H9 (cell line): ENCODE results near the gene YY1. TPM values are rescaled to one million over a fixed set of nuclear protein-coding genes. Genes with fewer than 3 reads are reported as not detected.
A peak's percentile ranks its signal among the peaks of the same experiment; 100 is the strongest.

Experiments used
- DNase-seq: peaks from one replicate; pipeline ENCODE4 v3.0.0-alpha.2; 2017
- H2AFZ ChIP-seq: one replicate; pipeline ENCODE4 v1.6.1; 2013; ENCODE audit warnings: mild to moderate bottlenecking, low read length, control low read depth, moderate library complexity
- H2AK5ac ChIP-seq: 2 replicates; pipeline ENCODE4 v1.6.1; 2013; ENCODE audit warnings: low read length, control low read depth, mixed read lengths; ENCODE audit not compliant: insufficient read length
- H2BK120ac ChIP-seq: one replicate; pipeline ENCODE4 v1.6.1; 2013; ENCODE audit warnings: low read depth, mild to moderate bottlenecking, low read length, control low read depth, inconsistent platforms; ENCODE audit not compliant: poor library complexity, severe bottlenecking
- H2BK12ac ChIP-seq: 2 replicates; pipeline ENCODE4 v1.6.1; 2013; ENCODE audit warnings: low read length, control low read depth, mixed read lengths, low read depth; ENCODE audit not compliant: insufficient read length
- H2BK15ac ChIP-seq: 2 replicates; pipeline ENCODE4 v1.6.1; 2013; ENCODE audit warnings: low read depth, low read length, control low read depth
- H2BK20ac ChIP-seq: one replicate; pipeline ENCODE4 v1.6.1; 2013; ENCODE audit warnings: low read depth, mild to moderate bottlenecking, low read length, control low read depth, inconsistent platforms; ENCODE audit not compliant: poor library complexity, severe bottlenecking
- H2BK5ac ChIP-seq: 2 replicates; pipeline ENCODE4 v1.6.1; 2013; ENCODE audit warnings: low read length, control low read depth, mixed read lengths; ENCODE audit not compliant: insufficient read length
- H3K14ac ChIP-seq: 2 replicates; pipeline ENCODE4 v1.6.1; 2013; ENCODE audit warnings: low read length, control low read depth; ENCODE audit not compliant: insufficient read depth
- H3K18ac ChIP-seq: 2 replicates; pipeline ENCODE4 v1.6.1; 2013; ENCODE audit warnings: low read depth, mild to moderate bottlenecking, mixed read lengths, low read length, control low read depth; ENCODE audit not compliant: insufficient read length
- H3K23ac ChIP-seq: 2 replicates; pipeline ENCODE4 v1.6.1; 2013; ENCODE audit warnings: low read length, control low read depth, mixed read lengths, low read depth; ENCODE audit not compliant: insufficient read length
- H3K23me2 ChIP-seq: 2 replicates; pipeline ENCODE4 v1.6.1; 2013; ENCODE audit warnings: low read depth, mild to moderate bottlenecking, mixed read lengths, low read length, control low read depth; ENCODE audit not compliant: insufficient read length, poor library complexity, severe bottlenecking
- H3K27ac ChIP-seq: 2 replicates; pipeline ENCODE4 v1.5.1; 2013; ENCODE audit warnings: low read length, control low read depth, mixed read lengths, low read depth; ENCODE audit not compliant: insufficient read length
- H3K27me3 ChIP-seq: 2 replicates; pipeline ENCODE4 v1.6.1; 2013; ENCODE audit warnings: low read length, control low read depth, inconsistent platforms; ENCODE audit not compliant: insufficient read depth
- H3K4ac ChIP-seq: 2 replicates; pipeline ENCODE4 v1.6.1; 2013; ENCODE audit warnings: low read depth, mild to moderate bottlenecking, control low read depth, inconsistent platforms, low read length, moderate library complexity
- H3K4me1 ChIP-seq: 2 replicates; pipeline ENCODE4 v1.6.1; 2013; ENCODE audit warnings: low read length, control low read depth, inconsistent platforms; ENCODE audit not compliant: insufficient read depth
- H3K4me2 ChIP-seq: 2 replicates; pipeline ENCODE4 v1.6.1; 2013; ENCODE audit warnings: low read length, control low read depth, mixed read lengths; ENCODE audit not compliant: insufficient read length, insufficient read depth
- H3K56ac ChIP-seq: 2 replicates; pipeline ENCODE4 v1.6.1; 2013; ENCODE audit warnings: low read depth, mild to moderate bottlenecking, mixed read lengths, low read length, control low read depth; ENCODE audit not compliant: insufficient read length
- H3K79me1 ChIP-seq: 2 replicates; pipeline ENCODE4 v1.6.1; 2013; ENCODE audit warnings: low read depth, mild to moderate bottlenecking, moderate library complexity, low read length, control low read depth, inconsistent platforms; ENCODE audit not compliant: insufficient read depth, poor library complexity, severe bottlenecking
- H3K79me2 ChIP-seq: 2 replicates; pipeline ENCODE4 v1.6.1; 2013; ENCODE audit warnings: low read length, control low read depth, inconsistent platforms; ENCODE audit not compliant: insufficient read depth
- H3K9ac ChIP-seq: 2 replicates; pipeline ENCODE4 v1.6.1; 2013; ENCODE audit warnings: low read length, control low read depth, mixed read lengths; ENCODE audit not compliant: insufficient read length; ENCODE audit errors: extremely low read depth
- H3K9me3 ChIP-seq: one replicate; pipeline ENCODE4 v1.6.1; 2013; ENCODE audit warnings: low read depth, low read length, inconsistent platforms; ENCODE audit not compliant: control insufficient read depth
- H3T11ph ChIP-seq: one replicate; pipeline ENCODE4 v1.6.1; 2013; ENCODE audit warnings: mild to moderate bottlenecking, low read length, control low read depth, inconsistent platforms
- H4K20me1 ChIP-seq: one replicate; pipeline ENCODE4 v1.6.1; 2013; ENCODE audit not compliant: control insufficient read depth, insufficient read length, insufficient read depth
- H4K5ac ChIP-seq: 2 replicates; pipeline ENCODE4 v1.6.1; 2013; ENCODE audit warnings: low read depth, mild to moderate bottlenecking, mixed read lengths, low read length, control low read depth; ENCODE audit not compliant: insufficient read length
- H4K8ac ChIP-seq: replicated peaks from 2 replicates; pipeline ENCODE4 v1.6.1; 2013; ENCODE audit warnings: low read length, control low read depth, mixed read lengths, low read depth; ENCODE audit not compliant: insufficient read length
- H4K91ac ChIP-seq: 2 replicates; pipeline ENCODE4 v1.6.1; 2013; ENCODE audit warnings: low read depth, mild to moderate bottlenecking, moderate library complexity, mixed read lengths, low read length, control low read depth; ENCODE audit not compliant: insufficient read length
- H3K27ac Mint-ChIP-seq, 3 experiments: 2 replicates in 2 of 3; 3 replicates in 1 of 3; pipeline ENCODE4 v1.8.0; 2020 to 2021; ENCODE audit warnings: mixed read lengths in 3 of 3, mild to moderate bottlenecking in 1 of 3, moderate library complexity in 1 of 3
- H3K27me3 Mint-ChIP-seq: 2 replicates; pipeline ENCODE4 v1.8.0; 2021; ENCODE audit warnings: low read depth, mild to moderate bottlenecking, moderate library complexity, mixed read lengths
- H3K36me3 Mint-ChIP-seq, 3 experiments: 2 replicates in 2 of 3; 3 replicates in 1 of 3; pipeline ENCODE4 v1.8.0; 2020 to 2021; ENCODE audit warnings: low read depth in 3 of 3, mixed read lengths in 3 of 3; ENCODE audit not compliant: insufficient read depth in 1 of 3
- H3K4me1 Mint-ChIP-seq, 2 experiments: 2 replicates each; pipeline ENCODE4 v1.8.0; 2020; ENCODE audit warnings: mixed read lengths in 2 of 2
- H3K4me3 Mint-ChIP-seq, 2 experiments: 2 replicates in 1 of 2; 3 replicates in 1 of 2; pipeline ENCODE4 v1.8.0; 2020 to 2021; ENCODE audit warnings: mild to moderate bottlenecking in 2 of 2, mixed read lengths in 2 of 2, moderate library complexity in 1 of 2
- H3K9me3 Mint-ChIP-seq, 2 experiments: 2 replicates in 1 of 2; 3 replicates in 1 of 2; pipeline ENCODE4 v1.8.0; 2020; ENCODE audit warnings: mild to moderate bottlenecking in 2 of 2, mixed read lengths in 2 of 2, moderate library complexity in 1 of 2
- WGBS: extraction: QIAGEN DNeasy Blood & Tissue Kit; methylation state at CpG from one replicate; pipeline ENCODE4 v1.1.7; 2013; ENCODE audit warnings: missing lambda C conversion rate, low lambda C conversion rate, mixed read lengths; ENCODE audit not compliant: insufficient read length; ENCODE audit errors: extremely low coverage; 5-methylcytosine and 5-hydroxymethylcytosine counted together
- total RNA-seq: library from RNA; stranded (reverse); gene quantifications from 2 replicates; pipeline ENCODE4 v1.2.1, GENCODE V29; 2021
- TF ChIP-seq, protein P1 (sequence below): fragments of 200-600 bp; sonication (generic); conservative IDR thresholded peaks from 3 replicates; pipeline ENCODE4 v1.8.0; 2021; ENCODE audit warnings: antibody characterized with exemption, mild to moderate bottlenecking

The YY1 gene
- total RNA-seq, 1 experiment from 2014 or later, result 103 TPM

- Histone ChIP-seq H2AFZ (no peak overlapping the region), H3K9ac (peak overlapping the region; percentile 96), H4K20me1 (no peaks in the 10 kb centered on the region), H2BK12ac (no peak overlapping the region), H3K56ac (no peak overlapping the region), H3K27ac (peak overlapping the region; percentile 78), H3K23ac (no peak overlapping the region), H2BK15ac (no peak overlapping the region; the same call in 1 of the 2 replicates), H3T11ph (peak overlapping the region; percentile 93), H4K8ac (no peak overlapping the region), H4K5ac (no peak overlapping the region), H3K4me1 (no peaks in the 10 kb centered on the region), H2AK5ac (no peak overlapping the region), H3K23me2 (no peaks in the 10 kb centered on the region), H3K79me2 (peaks cover 61% of the 10 kb centered on the region), H2BK20ac (no peak overlapping the region), H2BK5ac (no peak overlapping the region), H3K18ac (peak overlapping the region; percentile 97), H3K79me1 (no peaks in the 10 kb centered on the region), H3K27me3 (no peaks in the 10 kb centered on the region), H3K4ac (no peak overlapping the region; the same call in 1 of the 2 replicates), H3K14ac (peak overlapping the region; percentile 99), H2BK120ac (no peak overlapping the region), H3K9me3 (no peaks in the 10 kb centered on the region), H4K91ac (no peak overlapping the region), H3K4me2 (peak overlapping the region; percentile 65)
- no CpG with 5 or more reads among the region's 64 CpGs for WGBS
- H3K4me3 Mint-ChIP-seq, result peak overlapping the region; percentile 82 to 98
- peaks cover 0 to 2% of the 10 kb centered on the region in 2 experiments; a peak in 1 of 5 replicates for H3K9me3 Mint-ChIP-seq
- H3K27me3 Mint-ChIP-seq, result peaks cover 1% of the 10 kb centered on the region; the same call in 1 of the 2 replicates
- H3K27ac Mint-ChIP-seq, result peak overlapping the region; percentile 94 to 99 (median 98)
- DNase-seq, result peak; percentile 53
- peaks cover 17 to 28% (median 26%) of the 10 kb centered on the region in 3 experiments for H3K36me3 Mint-ChIP-seq
- peaks cover 27 to 30% of the 10 kb centered on the region in 2 experiments for H3K4me1 Mint-ChIP-seq
- TF ChIP-seq, protein P1, sequence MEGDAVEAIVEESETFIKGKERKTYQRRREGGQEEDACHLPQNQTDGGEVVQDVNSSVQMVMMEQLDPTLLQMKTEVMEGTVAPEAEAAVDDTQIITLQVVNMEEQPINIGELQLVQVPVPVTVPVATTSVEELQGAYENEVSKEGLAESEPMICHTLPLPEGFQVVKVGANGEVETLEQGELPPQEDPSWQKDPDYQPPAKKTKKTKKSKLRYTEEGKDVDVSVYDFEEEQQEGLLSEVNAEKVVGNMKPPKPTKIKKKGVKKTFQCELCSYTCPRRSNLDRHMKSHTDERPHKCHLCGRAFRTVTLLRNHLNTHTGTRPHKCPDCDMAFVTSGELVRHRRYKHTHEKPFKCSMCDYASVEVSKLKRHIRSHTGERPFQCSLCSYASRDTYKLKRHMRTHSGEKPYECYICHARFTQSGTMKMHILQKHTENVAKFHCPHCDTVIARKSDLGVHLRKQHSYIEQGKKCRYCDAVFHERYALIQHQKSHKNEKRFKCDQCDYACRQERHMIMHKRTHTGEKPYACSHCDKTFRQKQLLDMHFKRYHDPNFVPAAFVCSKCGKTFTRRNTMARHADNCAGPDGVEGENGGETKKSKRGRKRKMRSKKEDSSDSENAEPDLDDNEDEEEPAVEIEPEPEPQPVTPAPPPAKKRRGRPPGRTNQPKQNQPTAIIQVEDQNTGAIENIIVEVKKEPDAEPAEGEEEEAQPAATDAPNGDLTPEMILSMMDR, result no peak
Measured at GRCh38 chr14:100237735-100238418, 1.1 kb upstream of the YY1 start.
